ENCODE measurements around the gene IPO13. TPM values are rescaled to one million over a fixed set of nuclear protein-coding genes. Genes with fewer than 3 reads are reported as not detected.

The IPO13 gene
- total and polyA plus RNA-seq, 4 donors: 7.3 to 35.4 (median 17.4) TPM

DNA sequence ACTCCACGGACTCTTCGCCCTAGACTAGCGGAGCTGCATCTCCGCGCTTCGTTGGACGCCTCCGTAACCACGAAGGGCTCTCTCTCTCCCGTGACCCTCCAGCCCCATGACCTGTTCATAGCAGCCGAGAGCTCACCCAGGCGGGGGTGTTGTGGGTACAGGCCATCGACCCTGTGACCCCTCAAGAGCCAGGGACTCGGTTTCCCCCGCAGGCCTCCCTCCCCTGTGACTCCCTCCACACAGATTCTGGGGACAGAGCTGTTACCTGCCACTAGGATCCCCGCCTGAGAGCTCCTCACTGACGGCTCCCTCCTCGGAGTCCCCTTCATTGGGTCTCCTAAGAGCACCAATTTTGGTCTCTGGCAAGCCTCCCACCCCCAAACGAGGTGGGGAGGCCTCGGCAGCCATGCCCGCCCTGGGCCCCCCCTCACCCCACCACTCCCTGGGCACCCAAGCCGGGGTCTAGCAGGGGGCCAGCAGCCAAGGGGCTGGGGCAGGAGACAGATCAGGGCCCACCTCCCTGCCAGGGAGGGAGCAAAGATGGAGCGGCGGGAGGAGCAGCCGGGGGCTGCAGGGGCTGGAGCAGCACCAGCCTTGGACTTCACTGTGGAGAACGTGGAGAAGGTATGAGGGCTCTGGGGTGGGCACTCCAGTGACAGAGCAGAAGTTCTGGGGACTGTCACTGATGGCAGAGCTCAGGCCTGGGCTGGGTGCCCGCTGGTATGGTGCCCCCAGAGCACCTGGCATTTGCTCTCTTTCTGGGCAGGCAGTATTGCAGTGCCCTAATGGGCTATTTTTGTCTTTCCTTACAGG lies 517 bp downstream of the IPO13 start:
- Histone ChIP-seq H3K9ac (ENCODE audit: insufficient read depth in 1 of 2, low read length in 2 of 2) (peak overlapping the region; percentile 39 to 74), H3K27me3 (ENCODE audit: control insufficient read depth in 3 of 3, insufficient read depth in 3 of 3, low read length in 2 of 3) (no peaks in the 10 kb centered on the region), H3K4me1 (ENCODE audit: control insufficient read depth in 5 of 5, insufficient read depth in 5 of 5, low read length in 5 of 5) (peaks cover 3 to 20% (median 13%) of the 10 kb centered on the region in 5 donors), H3K27ac (ENCODE audit: low read depth in 1 of 2, low read length in 1 of 2) (peak overlapping the region; percentile 97 to 99), H3K36me3 (ENCODE audit: control insufficient read depth in 4 of 4, insufficient read depth in 4 of 4, low read length in 4 of 4) (peaks cover 0 to 10% (median 0%) of the 10 kb centered on the region in 4 donors), H3K4me3 (peak overlapping the region; percentile 71), H3K9me3 (ENCODE audit: control insufficient read depth in 4 of 4, insufficient read depth in 3 of 4, low read length in 3 of 4) (no peaks in the 10 kb centered on the region)
- WGBS, 2 donors: 7 to 11% methylated on average over 26 to 27 of the region's 27 CpGs
- no peak for DNase-seq
- TF ChIP-seq, protein P1, sequence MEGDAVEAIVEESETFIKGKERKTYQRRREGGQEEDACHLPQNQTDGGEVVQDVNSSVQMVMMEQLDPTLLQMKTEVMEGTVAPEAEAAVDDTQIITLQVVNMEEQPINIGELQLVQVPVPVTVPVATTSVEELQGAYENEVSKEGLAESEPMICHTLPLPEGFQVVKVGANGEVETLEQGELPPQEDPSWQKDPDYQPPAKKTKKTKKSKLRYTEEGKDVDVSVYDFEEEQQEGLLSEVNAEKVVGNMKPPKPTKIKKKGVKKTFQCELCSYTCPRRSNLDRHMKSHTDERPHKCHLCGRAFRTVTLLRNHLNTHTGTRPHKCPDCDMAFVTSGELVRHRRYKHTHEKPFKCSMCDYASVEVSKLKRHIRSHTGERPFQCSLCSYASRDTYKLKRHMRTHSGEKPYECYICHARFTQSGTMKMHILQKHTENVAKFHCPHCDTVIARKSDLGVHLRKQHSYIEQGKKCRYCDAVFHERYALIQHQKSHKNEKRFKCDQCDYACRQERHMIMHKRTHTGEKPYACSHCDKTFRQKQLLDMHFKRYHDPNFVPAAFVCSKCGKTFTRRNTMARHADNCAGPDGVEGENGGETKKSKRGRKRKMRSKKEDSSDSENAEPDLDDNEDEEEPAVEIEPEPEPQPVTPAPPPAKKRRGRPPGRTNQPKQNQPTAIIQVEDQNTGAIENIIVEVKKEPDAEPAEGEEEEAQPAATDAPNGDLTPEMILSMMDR (IDR thresholded peaks at IDR 0.05; ENCODE audit: control extremely low read depth, extremely low read depth): no peak
- peak; percentile 5 for ATAC-seq (ENCODE audit: insufficient read depth, low FRiP score)

DNA sequence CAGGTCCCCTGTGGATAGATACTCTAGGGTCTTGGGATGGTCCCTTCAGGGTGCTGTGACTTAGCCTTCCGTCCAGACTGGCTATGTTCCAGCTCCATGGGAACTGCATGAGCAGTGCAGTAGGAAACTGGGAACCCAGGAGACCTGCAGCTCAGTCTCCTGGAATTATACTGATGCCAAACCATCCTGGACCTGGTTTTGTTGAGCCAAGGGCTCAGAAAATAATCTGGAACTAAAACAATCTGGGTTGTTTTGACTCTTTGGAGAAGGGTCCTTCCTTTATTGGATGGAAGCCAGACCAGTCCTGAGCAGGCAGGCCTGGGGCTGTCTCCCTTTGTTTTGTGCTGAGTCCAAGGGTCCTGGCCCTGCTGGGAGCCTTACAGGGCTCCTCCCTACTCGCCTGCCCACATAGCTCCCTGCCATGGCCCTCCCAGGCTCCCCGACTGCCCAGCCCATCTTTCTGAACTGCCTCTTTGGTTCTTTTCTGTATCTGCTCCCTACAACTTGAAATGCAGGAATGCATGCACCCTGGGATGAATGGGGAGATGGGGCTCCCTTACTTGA lies 1.2 kb downstream of the IPO13 start:
- no peaks in the 10 kb centered on the region for H3K27me3 ChIP-seq (ENCODE audit: control insufficient read depth in 3 of 3, insufficient read depth in 3 of 3, low read length in 2 of 3)
- ATAC-seq (ENCODE audit: insufficient read depth, low FRiP score) (no peak), DNase-seq (no peak)
- peaks cover 3 to 20% (median 13%) of the 10 kb centered on the region in 5 donors for H3K4me1 ChIP-seq (ENCODE audit: control insufficient read depth in 5 of 5, insufficient read depth in 5 of 5, low read length in 5 of 5)
- TF ChIP-seq, protein P1 (IDR thresholded peaks at IDR 0.05; ENCODE audit: control extremely low read depth, extremely low read depth): no peak
- peak overlapping the region; percentile 71 for H3K4me3 ChIP-seq
- WGBS, 2 donors: 36 to 72% methylated on average over 3 of the region's 3 CpGs
- no peak overlapping the region for H3K9ac ChIP-seq (ENCODE audit: insufficient read depth in 1 of 2, low read length in 2 of 2)
- H3K27ac ChIP-seq (ENCODE audit: low read depth in 1 of 2, low read length in 1 of 2): no peak overlapping the region
- peaks cover 0 to 10% (median 0%) of the 10 kb centered on the region in 4 donors for H3K36me3 ChIP-seq (ENCODE audit: control insufficient read depth in 4 of 4, insufficient read depth in 4 of 4, low read length in 4 of 4)
- H3K9me3 ChIP-seq (ENCODE audit: control insufficient read depth in 4 of 4, insufficient read depth in 3 of 4, low read length in 3 of 4): no peaks in the 10 kb centered on the region

DNA sequence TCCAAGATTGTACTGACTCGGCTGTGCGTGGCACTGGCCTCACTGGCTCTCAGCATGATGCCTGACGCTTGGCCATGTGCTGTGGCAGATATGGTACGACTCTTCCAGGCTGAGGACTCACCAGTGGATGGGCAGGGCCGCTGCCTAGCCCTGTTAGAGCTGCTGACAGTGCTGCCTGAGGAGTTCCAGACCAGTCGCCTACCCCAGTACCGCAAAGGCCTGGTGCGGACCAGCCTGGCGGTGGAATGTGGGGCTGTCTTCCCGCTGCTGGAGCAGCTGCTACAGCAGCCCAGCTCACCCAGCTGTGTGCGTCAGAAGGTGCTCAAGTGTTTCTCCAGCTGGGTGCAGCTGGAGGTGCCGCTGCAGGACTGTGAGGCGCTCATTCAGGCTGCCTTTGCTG lies 2.9 kb downstream of the IPO13 start:
- H3K27me3 ChIP-seq (ENCODE audit: control insufficient read depth in 3 of 3, insufficient read depth in 3 of 3, low read length in 2 of 3): no peaks in the 10 kb centered on the region
- WGBS, 2 donors: 93 to 95% methylated on average over 13 of the region's 13 CpGs

More for the DNA sequence above, 2.9 kb downstream of the IPO13 start:
- H3K9me3 ChIP-seq (ENCODE audit: control insufficient read depth in 4 of 4, insufficient read depth in 3 of 4, low read length in 3 of 4): no peaks in the 10 kb centered on the region
- no peak overlapping the region for H3K9ac ChIP-seq (ENCODE audit: insufficient read depth in 1 of 2, low read length in 2 of 2)
- DNase-seq (no peak), ATAC-seq (ENCODE audit: insufficient read depth, low FRiP score) (no peak)
- TF ChIP-seq, protein P1 (IDR thresholded peaks at IDR 0.05; ENCODE audit: control extremely low read depth, extremely low read depth): no peak
- H3K36me3 ChIP-seq (ENCODE audit: control insufficient read depth in 4 of 4, insufficient read depth in 4 of 4, low read length in 4 of 4): peaks cover 0 to 15% (median 0%) of the 10 kb centered on the region in 4 donors
- H3K4me3 ChIP-seq: no peak overlapping the region
- peaks cover 3 to 20% (median 13%) of the 10 kb centered on the region in 5 donors for H3K4me1 ChIP-seq (ENCODE audit: control insufficient read depth in 5 of 5, insufficient read depth in 5 of 5, low read length in 5 of 5)
- H3K27ac ChIP-seq (ENCODE audit: low read depth in 1 of 2, low read length in 1 of 2): no peak overlapping the region

Data from lung (tissue), 12 donors.